T47D (cell line): ENCODE measurements around the gene ANG.
"Not testable (repeated sequence)": the region's sequence is repeated elsewhere in the genome, so short reads cannot be mapped to it uniquely, and the experiment has no call there.

Source experiments
- DNase-seq, 2 experiments: peaks; one replicate each; pipeline versions ENCODE4 v3.0.0 to v3.0.0-alpha.2; 2011 to 2012; ENCODE audit warnings: low read depth in 1 of 2, low spot score in 1 of 2
- JUND ChIP-seq: IDR thresholded peaks from 2 replicates; pipeline ENCODE4 v1.6.1; 2012; ENCODE audit warnings: low read depth
- in situ Hi-C: cut with HindIII; loops from 2 replicates; pipeline ENCODE4 v1.10.0; 2016; ENCODE audit warnings: low sequenced_read_pairs, low pct_unique_long_range_greater_than_20kb

The ANG gene

DNA sequence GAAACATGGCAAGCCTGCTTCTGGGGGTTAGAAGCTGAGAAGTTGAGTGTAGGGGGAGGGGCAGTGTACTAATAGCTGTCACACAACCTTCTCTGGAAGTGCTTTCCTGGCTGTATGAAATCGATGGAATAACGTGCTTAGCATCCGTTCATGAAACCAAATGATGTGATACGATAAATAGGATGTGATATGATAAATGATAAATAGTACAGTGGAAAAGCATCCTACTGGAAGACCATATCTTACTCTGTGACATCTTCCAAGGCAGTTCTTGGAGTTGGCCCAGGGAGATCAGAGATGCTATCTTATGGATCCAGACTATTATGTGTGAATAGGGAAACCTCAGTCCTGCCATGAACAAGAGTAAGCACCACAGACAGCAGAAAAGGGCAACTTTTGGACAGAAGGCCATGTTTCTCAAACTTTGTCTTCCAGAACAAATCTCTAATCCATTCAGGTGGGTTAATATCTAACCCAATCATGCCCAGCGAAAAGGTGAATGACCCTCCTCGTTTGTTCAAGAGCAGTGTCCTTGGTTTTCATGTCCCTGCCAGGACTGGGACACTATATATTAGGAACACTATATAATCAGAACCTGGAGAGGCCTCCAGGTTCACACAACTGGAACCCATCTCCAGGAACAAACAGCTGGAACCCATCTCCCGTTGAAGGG lies at the start of gene ANG:
ANG (plus strand) TSS at position 598 of the 673 bp plus-strand sequence. CDS start 4,801 bp downstream, outside the sequence.
- in situ Hi-C loops = no loop called here
- no peak for TF ChIP-seq JUND
- no peak for DNase-seq

- DNase-seq = no peak
- no peak for TF ChIP-seq JUND
- in situ Hi-C loops = no loop called here
Measured at GRCh38 chr14:20641591-20641990, 47.0 kb upstream of the ANG start, which contains the start of gene OR6S1. TSS of gene OR6S1 (minus strand) at chr14:20641691. CDS start at chr14:20641691, 0 bp downstream.

- in situ Hi-C loops = no loop called here
- DNase-seq = no peak
- no peak for TF ChIP-seq JUND
Measured at GRCh38 chr14:20642182-20642581, 46.4 kb upstream of the ANG start.

GRCh38 chr14:20642755-20643154 lies 45.8 kb upstream of the ANG start:
- in situ Hi-C loops, DNase-seq: not testable (repeated sequence)

- no peak for DNase-seq
- TF ChIP-seq JUND = no peak
- in situ Hi-C loops = no loop called here
Measured at GRCh38 chr14:20644520-20644919, 44.0 kb upstream of the ANG start.

GRCh38 chr14:20645481-20645880 lies 43.1 kb upstream of the ANG start:
- TF ChIP-seq JUND = no peak
- DNase-seq = no peak
- in situ Hi-C loops = no loop called here

DNA sequence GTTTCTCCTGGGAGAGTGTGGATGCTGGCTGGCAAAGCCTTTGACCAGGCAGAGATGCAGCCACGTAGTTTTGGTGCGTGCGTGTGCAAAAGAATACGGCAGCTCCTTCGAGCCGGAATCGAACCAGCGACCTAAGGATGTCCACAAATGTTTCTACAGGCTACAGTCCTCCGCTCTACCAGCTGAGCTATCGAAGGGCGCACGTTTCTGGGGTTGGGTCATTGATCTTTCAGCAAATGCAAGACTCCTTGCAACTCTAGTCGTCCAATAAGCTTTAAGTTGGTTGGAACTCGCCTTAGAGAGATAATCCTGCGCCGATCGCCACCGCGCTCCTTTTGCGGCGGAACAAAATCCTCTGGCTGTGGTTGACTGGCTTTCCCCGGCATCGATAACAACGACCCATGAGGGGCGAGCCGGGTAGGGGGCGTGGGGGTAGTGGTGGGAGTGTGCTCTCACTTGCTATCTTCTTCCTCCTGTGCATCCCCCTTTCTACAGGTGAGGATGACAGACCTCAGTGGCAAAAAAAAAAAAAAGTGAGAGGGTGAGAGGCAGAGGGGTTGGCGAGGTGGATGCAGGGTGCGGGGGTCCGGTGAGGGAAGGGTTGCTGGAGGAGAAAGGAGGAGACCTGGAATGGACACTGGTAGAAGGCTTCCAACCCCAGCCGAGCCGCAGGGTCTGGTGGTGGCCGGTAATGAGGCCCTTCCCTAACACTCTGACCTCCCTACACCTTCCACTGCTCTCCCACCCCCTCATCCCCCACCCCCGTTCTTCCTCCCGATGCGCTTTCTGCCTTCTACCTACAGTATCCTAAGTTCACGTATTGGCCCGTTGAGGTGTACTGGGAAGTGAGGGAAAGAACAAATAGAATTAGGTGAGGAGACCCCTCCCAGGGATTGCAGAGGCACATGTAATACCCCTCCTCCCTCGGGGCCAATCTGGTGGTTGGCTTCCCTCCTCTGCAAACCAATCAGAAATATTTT lies 35.3 kb upstream of the ANG start:
- no peak for TF ChIP-seq JUND
- DNase-seq = no peak
- in situ Hi-C loops = no loop called here

DNA sequence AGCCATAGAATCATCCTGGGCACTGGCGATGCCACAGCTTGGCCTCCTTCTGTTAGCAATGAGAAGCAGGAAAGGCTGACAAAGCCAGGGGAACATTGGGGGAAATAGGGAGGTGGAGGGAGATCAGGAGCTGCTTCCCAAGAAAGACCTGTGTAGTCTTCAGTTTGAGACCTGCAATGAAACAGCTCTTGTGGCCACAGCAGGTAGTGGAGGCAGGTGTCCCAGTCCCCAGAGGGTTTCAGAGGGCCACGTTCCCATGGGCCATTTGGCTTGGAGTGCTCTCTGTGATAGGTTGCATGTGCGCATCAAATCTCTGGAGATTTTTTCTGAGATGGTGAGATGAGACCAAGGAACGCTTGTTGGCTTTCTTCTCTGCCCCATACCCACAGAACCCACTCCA lies 32.7 kb upstream of the ANG start:
- TF ChIP-seq JUND = no peak
- no peak for DNase-seq
- in situ Hi-C loops = no loop called here

DNA sequence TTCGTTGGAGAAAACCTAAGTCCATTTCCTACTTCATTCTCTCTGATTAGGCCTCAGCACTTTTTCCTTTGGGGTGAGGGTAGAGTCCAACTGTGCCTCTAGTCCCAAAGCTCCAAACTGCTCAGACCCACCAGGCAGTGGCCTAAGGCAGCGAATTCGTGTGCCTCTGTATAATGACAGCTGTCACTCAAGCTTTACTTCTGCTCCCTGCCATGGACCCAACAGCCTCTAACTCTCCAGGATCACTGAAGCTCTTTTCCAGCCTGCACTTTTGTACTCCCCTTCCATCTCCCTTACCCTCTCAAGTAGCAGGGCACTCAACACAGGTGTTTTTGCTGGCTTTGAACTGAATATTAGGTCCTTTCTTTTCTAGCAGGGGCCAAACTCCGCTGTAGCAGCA lies 32.3 kb upstream of the ANG start:
- in situ Hi-C loops = no loop called here
- no peak for DNase-seq
- no peak for TF ChIP-seq JUND

- in situ Hi-C loops = no loop called here
- no peak for TF ChIP-seq JUND
- DNase-seq = peak in 1 of 2 experiments; percentile 75
Measured at GRCh38 chr14:20657216-20658211, 31.1 kb upstream of the ANG start.

GRCh38 chr14:20658246-20658645 lies 30.3 kb upstream of the ANG start:
- no peak for DNase-seq
- TF ChIP-seq JUND = no peak
- in situ Hi-C loops = no loop called here

DNA sequence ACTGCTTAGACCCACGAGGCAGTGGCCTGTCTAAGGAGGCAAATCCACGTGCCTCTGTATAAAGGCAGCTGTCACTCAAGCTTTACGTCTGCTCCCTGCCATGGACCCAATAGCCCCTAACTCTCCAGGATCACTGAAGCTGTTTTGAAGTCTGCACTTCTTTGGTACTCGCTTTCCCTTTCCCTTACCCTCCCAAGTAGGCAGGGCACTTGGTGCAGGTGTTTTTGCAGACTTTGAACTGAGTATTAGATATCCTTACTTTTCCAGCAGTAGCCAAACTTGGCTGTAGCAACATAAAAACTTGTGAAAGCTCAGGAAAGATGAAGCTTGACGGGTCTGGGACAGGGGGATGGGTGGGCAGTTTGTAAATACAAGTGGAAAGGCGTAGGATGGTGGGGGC lies 29.2 kb upstream of the ANG start:
- in situ Hi-C loops = no loop called here
- DNase-seq = no peak
- TF ChIP-seq JUND = no peak
